ENCODE data around the gene P2RX1.

Gene P2RX1

GRCh38 chr17:3954086-3954485, 37.8 kb upstream of the P2RX1 start:
- Histone ChIP-seq H3K79me2 (ENCODE audit: insufficient read depth, low read length) (peaks cover 25% of the 10 kb centered on the region), H3K9ac (ENCODE audit: low read length) (no peak overlapping the region), H3K9me3 (ENCODE audit: low read length) (no peaks in the 10 kb centered on the region), H3F3A (ENCODE audit: insufficient read depth, low read length) (no peaks in the 10 kb centered on the region), H3K4me2 (ENCODE audit: low read length) (no peak overlapping the region), H2AFZ (ENCODE audit: low read length) (no peak overlapping the region), H3K27ac (ENCODE audit: low read depth, low read length, poor library complexity, severe bottlenecking) (no peak overlapping the region), H3K27me3 (ENCODE audit: insufficient read depth, low read length) (no peaks in the 10 kb centered on the region), H3K4me3 (ENCODE audit: low read depth, low read length, poor library complexity, severe bottlenecking) (no peak overlapping the region), H3K9me2 (ENCODE audit: low read depth, low read length) (no peaks in the 10 kb centered on the region), H3K4me1 (ENCODE audit: insufficient read depth, low read length, severe bottlenecking) (peaks cover 24% of the 10 kb centered on the region), H4K20me1 (ENCODE audit: insufficient read depth, low read length) (no peaks in the 10 kb centered on the region), H3K36me3 (ENCODE audit: insufficient read depth, low read length) (peaks cover 73% of the 10 kb centered on the region)
- TF ChIP-seq EZH2 (IDR thresholded peaks at IDR 0.05; ENCODE audit: borderline replicate concordance, low read length) (no peak), CTCF (IDR thresholded peaks at IDR 0.05; ENCODE audit: low read length) (no peak)

GRCh38 chr17:3953542-3953941, 37.3 kb upstream of the P2RX1 start:
- Histone ChIP-seq H2AFZ (ENCODE audit: low read length) (no peak overlapping the region), H3K9me2 (ENCODE audit: low read depth, low read length) (no peaks in the 10 kb centered on the region)
- TF ChIP-seq EZH2 (IDR thresholded peaks at IDR 0.05; ENCODE audit: borderline replicate concordance, low read length) = no peak
- TF ChIP-seq CTCF (IDR thresholded peaks at IDR 0.05; ENCODE audit: low read length) = no peak

GRCh38 chr17:3952186-3952585, 35.9 kb upstream of the P2RX1 start:
- Histone ChIP-seq H3K27ac (ENCODE audit: low read depth, low read length, poor library complexity, severe bottlenecking) (no peak overlapping the region), H3K27me3 (ENCODE audit: insufficient read depth, low read length) (no peaks in the 10 kb centered on the region), H3K4me1 (ENCODE audit: insufficient read depth, low read length, severe bottlenecking) (peaks cover 9% of the 10 kb centered on the region), H3K9me2 (ENCODE audit: low read depth, low read length) (no peaks in the 10 kb centered on the region), H4K20me1 (ENCODE audit: insufficient read depth, low read length) (no peaks in the 10 kb centered on the region), H3F3A (ENCODE audit: insufficient read depth, low read length) (peaks cover 4% of the 10 kb centered on the region; the same call in 1 of the 2 replicates), H3K79me2 (ENCODE audit: insufficient read depth, low read length) (peaks cover 11% of the 10 kb centered on the region), H3K4me3 (ENCODE audit: low read depth, low read length, poor library complexity, severe bottlenecking) (no peak overlapping the region), H3K9me3 (ENCODE audit: low read length) (no peaks in the 10 kb centered on the region), H3K36me3 (ENCODE audit: insufficient read depth, low read length) (peaks cover 78% of the 10 kb centered on the region), H3K4me2 (ENCODE audit: low read length) (no peak overlapping the region), H3K9ac (ENCODE audit: low read length) (no peak overlapping the region), H2AFZ (ENCODE audit: low read length) (no peak overlapping the region)
- TF ChIP-seq CTCF (IDR thresholded peaks at IDR 0.05; ENCODE audit: low read length) (no peak), EZH2 (IDR thresholded peaks at IDR 0.05; ENCODE audit: borderline replicate concordance, low read length) (no peak)

More at GRCh38 chr17:3953542-3953941, 37.3 kb upstream of the P2RX1 start:
- no peak overlapping the region for H3K4me3 ChIP-seq (ENCODE audit: low read depth, low read length, poor library complexity, severe bottlenecking)
- H3K4me1 ChIP-seq (ENCODE audit: insufficient read depth, low read length, severe bottlenecking) = peaks cover 22% of the 10 kb centered on the region
- peaks cover 24% of the 10 kb centered on the region for H3K79me2 ChIP-seq (ENCODE audit: insufficient read depth, low read length)
- H3K36me3 ChIP-seq (ENCODE audit: insufficient read depth, low read length) = peaks cover 77% of the 10 kb centered on the region
- H3K27ac ChIP-seq (ENCODE audit: low read depth, low read length, poor library complexity, severe bottlenecking) = no peak overlapping the region
- no peaks in the 10 kb centered on the region for H4K20me1 ChIP-seq (ENCODE audit: insufficient read depth, low read length)
- H3K9ac ChIP-seq (ENCODE audit: low read length) = no peak overlapping the region
- no peaks in the 10 kb centered on the region for H3K9me3 ChIP-seq (ENCODE audit: low read length)
- no peaks in the 10 kb centered on the region for H3F3A ChIP-seq (ENCODE audit: insufficient read depth, low read length)
- H3K4me2 ChIP-seq (ENCODE audit: low read length) = no peak overlapping the region
- no peaks in the 10 kb centered on the region for H3K27me3 ChIP-seq (ENCODE audit: insufficient read depth, low read length)
